ENCODE data around the gene XPO4.

DNA sequence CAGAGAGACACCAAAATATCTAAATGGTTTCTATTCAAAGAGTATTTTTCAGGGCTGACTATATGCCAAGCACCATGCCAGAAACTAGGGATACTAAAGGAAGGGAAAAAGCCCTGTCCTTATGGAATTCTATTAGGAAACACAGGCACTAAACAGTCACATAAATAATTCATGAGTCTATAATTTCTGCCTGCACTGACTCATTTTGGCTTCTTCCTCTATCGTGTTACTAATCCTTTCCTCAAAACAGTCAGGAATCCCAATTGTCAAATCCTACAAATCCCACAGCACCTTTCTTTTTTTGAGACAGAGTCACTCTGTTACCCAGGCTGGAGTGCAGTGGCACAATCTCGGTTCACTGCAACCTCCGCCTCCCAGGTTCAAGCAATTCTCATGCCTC lies 29.2 kb downstream of the XPO4 start:
- TF ChIP-seq, protein P1, sequence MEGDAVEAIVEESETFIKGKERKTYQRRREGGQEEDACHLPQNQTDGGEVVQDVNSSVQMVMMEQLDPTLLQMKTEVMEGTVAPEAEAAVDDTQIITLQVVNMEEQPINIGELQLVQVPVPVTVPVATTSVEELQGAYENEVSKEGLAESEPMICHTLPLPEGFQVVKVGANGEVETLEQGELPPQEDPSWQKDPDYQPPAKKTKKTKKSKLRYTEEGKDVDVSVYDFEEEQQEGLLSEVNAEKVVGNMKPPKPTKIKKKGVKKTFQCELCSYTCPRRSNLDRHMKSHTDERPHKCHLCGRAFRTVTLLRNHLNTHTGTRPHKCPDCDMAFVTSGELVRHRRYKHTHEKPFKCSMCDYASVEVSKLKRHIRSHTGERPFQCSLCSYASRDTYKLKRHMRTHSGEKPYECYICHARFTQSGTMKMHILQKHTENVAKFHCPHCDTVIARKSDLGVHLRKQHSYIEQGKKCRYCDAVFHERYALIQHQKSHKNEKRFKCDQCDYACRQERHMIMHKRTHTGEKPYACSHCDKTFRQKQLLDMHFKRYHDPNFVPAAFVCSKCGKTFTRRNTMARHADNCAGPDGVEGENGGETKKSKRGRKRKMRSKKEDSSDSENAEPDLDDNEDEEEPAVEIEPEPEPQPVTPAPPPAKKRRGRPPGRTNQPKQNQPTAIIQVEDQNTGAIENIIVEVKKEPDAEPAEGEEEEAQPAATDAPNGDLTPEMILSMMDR (IDR thresholded peaks at IDR 0.05; ENCODE audit: low read depth, low read length, missing input control), result no peak
- TF ChIP-seq SP1 (IDR thresholded peaks at IDR 0.05) (no peak), GABPA (IDR thresholded peaks at IDR 0.05 in 1 of 2, conservative IDR thresholded peaks at IDR 0.05 in 1 of 2) (no peak)
